ENCODE data around the gene ZNF488.
"Not testable (repeated sequence)": the region's sequence is repeated elsewhere in the genome, so short reads cannot be mapped to it uniquely, and the experiment has no call there.

The ZNF488 gene

DNA sequence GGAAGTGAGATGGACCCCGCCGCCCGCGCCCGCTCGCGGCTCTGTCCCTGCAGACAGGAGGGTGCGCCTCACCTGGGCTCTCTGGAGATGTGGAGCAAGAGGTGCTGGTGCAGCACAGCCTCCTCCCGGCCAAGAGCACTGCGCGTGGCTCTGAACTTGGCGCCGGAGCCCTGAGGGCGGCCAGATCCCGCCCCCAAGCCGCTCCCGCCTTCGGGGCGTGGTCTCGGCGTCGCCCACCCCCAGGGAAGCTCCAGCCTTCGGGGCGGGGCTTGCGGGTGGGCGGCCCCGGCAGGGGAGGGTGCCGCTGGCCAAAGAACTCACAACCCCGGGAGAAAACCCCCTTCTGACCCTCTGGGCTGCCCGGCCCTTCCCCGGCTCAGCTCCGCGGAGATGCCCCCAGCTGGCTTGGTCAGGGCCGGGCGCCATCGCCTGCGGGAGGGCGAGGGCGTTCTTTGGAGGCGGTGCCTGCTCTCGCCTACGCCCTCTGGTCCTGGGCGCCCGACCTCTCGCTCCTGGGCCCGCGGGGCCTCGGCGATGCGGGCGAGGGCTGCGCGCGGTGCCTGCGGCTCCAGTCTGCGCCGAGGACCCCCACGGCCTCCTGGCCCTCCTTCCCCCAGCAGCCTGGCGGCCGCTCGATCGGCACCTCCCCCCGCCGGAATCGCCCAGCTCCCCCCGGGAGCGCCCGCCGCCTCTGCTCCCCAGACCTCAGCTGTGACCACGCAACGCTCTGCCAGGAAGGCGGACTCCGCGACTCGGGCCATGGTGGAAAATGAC, at the start of gene ZNF488:
Gene ZNF488, minus strand, starts transcription at position 146 of the 774 bp plus-strand sequence. CDS start 15,464 bp downstream, outside the sequence.
- peak; percentile 48 for DNase-seq

DNA sequence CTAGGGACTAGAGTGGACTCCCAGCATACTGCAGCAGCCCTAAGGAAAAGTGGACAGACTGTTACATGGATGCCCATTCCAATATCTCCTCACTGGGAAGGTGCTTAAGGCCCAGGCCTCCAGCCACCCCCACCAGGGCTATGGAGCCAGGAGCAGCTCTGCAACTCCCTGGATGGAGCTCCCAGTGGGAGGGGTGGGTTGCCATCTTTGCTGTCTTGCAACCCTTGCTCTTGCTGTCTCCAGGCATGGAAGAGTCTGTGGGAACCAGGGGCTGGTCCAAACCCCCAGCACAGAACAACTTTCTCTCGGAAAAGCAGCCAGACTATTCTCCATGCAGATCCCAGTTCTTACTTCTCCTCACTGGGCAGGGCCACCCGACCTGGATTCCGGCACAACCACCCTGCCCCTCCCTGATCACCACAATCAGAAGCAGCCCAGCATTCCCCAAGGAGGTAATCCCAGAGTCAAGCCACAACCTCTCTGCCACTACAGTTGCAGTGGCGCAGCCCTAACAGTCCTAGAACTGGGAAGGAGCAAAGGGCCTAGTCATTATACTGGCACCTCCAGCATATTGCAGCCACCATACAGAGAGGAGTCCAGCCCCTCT, 41.8 kb upstream of the ZNF488 start:
- DNase-seq: no peak

- no peak for DNase-seq
Observed at GRCh38 chr10:47424231-47424630, 40.1 kb upstream of the ZNF488 start.

DNA sequence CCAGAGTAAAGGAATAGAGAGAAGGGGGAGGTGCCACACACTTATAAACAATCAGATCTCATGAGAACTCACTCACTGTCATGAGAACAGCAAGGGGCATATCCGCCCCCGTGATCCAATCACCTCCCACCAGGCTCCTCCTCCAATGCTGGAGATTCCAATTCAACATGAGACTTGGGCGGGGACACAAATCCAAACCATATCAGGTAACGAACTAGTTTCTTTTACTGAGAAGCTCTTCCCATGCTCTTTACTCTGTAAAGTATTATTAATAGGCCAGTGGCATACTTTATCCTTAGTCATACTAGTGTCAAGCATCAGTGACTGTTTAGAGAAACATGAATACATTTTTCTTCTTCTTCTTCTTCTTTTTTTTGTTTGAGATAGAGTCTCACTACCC, 39.4 kb upstream of the ZNF488 start:
- DNase-seq: no peak

DNA sequence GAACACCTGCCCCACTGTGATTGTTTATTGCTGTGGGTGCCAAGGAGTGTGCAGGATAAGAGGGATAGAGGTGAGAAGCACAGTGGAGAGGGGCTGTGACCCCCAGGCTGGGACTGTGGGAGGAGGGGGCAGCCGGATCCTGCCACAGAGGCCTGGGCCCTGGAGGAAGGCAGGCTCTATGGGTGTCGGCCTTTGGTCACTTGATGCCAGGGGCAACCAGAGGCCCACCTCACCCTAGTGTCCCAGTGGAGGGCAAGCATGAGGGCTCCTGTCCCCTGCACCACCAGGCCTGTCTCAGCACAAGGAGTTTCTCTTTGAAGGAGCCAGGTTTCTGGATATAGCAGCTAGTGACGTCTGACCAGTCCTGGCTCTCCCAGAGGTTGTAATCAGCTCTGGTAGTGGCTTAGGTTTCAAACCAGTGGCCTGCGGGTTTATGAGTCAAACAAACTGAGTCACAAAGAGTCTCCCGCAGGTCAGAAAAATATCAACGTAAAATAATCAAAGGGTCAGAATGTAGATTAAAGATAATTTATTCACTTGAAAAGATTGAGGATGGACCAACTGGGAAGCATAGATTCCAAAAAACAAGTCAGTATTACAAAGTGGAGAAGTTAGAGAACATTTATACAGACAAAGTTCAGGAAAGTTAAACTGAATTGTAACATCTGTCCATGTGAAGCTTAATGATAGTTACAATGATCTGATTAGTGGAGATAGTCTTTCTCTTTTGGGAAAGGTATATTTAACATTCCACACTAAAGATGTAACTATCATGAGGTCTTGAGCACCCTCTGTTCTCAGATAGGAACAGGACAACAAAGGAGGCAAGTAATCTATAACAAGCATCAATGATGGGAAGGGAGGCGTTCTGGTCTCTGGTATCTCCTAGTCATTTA, 37.2 kb upstream of the ZNF488 start:
- DNase-seq: no peak

GRCh38 chr10:47420305-47421056, 36.4 kb upstream of the ZNF488 start:
- no peak for DNase-seq

GRCh38 chr10:47419421-47419820, 35.3 kb upstream of the ZNF488 start:
- DNase-seq: no peak

DNA sequence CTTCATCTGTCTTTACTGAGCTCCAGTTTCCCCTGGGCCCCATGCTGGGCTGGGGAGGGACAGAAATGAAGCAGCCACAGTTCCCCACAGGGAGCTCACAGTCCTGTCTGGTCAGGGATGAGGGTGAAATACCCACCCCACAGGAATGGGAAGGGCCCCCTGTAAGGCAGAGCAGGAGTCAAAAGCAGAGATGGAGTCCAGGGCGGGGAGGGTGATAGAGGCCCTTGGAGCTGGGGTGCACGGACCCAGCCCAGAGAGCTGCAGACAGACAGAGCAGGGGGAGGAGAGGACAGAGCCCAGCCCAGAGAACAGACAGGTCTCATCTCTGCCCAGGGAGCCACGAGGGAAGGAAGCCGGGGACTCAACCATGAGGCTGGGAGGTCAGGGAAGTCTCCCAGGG, 34.9 kb upstream of the ZNF488 start:
- DNase-seq: no peak

GRCh38 chr10:47418321-47418720, 34.2 kb upstream of the ZNF488 start:
- no peak for DNase-seq

- not testable (repeated sequence) for DNase-seq
Observed at GRCh38 chr10:47416305-47417218, 32.5 kb upstream of the ZNF488 start.

DNA sequence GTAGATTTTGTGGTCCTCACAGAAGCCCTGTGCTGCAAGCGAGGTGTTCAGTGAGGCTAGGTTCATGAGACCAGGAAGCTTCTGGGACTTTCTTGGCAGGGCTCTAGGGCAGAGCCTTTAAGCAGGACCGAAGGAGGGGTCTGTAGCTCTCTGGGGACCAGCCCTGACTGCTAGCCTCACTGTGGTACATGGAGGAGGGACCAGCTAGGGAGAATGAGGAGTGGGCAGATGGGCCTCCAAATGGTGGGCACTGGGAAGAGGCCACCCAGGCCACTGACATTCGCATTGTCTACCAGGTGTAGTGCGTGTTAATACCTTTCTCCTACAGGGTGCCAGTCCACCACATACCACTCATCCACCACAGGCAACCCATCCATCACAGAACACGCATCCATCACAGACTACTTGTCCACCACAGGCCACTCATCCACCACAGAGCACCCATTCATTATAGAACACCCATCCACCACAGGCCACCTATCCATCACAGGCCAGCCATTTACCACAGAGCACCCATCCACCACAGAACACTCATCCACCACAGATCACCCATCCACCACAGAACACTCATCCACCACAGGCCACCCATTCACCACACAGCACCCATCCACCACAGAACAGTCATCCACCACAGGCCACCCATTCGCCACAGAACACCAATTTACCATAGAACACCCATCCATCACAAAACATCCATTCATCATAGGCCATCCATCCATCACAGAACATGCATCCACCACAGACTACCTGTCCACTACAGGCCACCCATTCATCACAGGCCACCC, 31.6 kb upstream of the ZNF488 start:
- DNase-seq: no peak

GRCh38 chr10:47414752-47415519, 30.8 kb upstream of the ZNF488 start:
- DNase-seq: no peak

DNA sequence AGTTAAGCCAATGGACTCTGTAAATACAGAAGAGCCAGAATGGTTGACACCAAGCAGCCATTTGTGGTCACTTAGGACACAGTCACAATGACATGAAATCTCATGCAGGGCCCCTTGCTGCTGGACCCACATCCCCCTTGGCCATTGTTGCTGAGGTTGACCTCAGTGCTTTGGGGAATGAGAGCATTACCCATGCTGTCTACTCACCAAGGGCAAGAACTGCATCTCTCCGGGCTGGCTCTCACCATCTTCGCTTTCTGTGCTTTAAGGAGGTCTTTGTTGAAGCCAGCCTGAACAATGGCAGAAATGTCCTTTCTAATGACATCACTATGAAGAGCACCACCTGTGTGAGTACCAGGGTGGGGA, 30.1 kb upstream of the ZNF488 start:
- no peak for DNase-seq

DNA sequence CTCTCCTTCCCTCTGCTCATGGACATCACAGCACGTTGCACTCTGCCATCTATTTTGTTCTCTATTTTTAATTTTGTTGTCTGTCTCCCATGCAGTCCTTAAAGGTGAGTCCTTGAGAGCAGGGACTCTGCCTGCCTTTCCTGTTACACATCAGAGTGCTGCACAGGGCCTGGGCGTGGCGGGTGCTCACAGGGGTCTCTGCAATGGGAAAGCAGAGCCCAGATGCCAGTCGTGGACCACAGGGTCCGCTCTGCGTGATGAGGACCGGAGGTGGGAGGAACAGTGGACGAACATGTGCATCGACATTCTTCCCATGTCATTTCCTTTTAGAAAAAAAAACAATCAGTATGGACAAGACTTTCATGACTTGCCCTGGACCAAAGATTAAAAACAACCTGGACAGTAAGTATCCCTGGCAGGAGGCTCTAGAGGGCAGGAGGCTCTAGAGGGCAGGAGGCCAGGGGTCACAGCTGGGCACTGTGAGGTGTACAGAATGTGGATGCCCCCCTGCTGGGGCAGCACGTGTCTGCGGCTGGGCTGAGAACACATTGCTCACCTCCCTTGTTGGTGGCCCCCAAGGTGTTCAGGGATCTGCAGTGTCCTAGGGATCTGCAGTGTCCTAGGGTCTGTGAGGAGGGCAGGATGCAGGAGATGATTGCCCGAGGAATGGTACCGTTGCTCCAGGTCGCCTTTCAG, 29.6 kb upstream of the ZNF488 start:
- DNase-seq: no peak

GRCh38 chr10:47412869-47413268, 28.8 kb upstream of the ZNF488 start:
- no peak for DNase-seq

- DNase-seq: no peak
Observed at GRCh38 chr10:47412177-47412730, 28.2 kb upstream of the ZNF488 start.

GRCh38 chr10:47410862-47411261, 26.8 kb upstream of the ZNF488 start:
- DNase-seq: no peak

- no peak for DNase-seq
Observed at GRCh38 chr10:47410271-47410670, 26.2 kb upstream of the ZNF488 start.

GRCh38 chr10:47409866-47410256, 25.8 kb upstream of the ZNF488 start:
- DNase-seq: no peak
